CD4-positive, alpha-beta T cell treated with Interleukin-1 beta for 1 hour (primary cell): ENCODE data around the gene SNCB.

Experiments
- DNase-seq, 2 donors: peaks; one replicate each; pipeline ENCODE4 v3.0.0-alpha.2; 2020 to 2022

SNCB gene

GRCh38 chr5:176660860-176661641, 30.7 kb upstream of the SNCB start:
- DNase-seq: peak; percentile 77 to 80

GRCh38 chr5:176660530-176660859, 30.2 kb upstream of the SNCB start:
- no peak for DNase-seq

GRCh38 chr5:176659860-176660461, 29.6 kb upstream of the SNCB start:
- no peak for DNase-seq

- no peak for DNase-seq
Measured at GRCh38 chr5:176659512-176659839, 29.1 kb upstream of the SNCB start.

GRCh38 chr5:176658817-176659511, 28.6 kb upstream of the SNCB start:
- DNase-seq: peak; percentile 20 to 49

GRCh38 chr5:176658007-176658599, 27.8 kb upstream of the SNCB start:
- DNase-seq: peak; percentile 67 to 68

- no peak for DNase-seq
Measured at GRCh38 chr5:176656467-176656990, 26.2 kb upstream of the SNCB start.

GRCh38 chr5:176654856-176655255, 24.5 kb upstream of the SNCB start:
- DNase-seq: peak in 1 of 2 donors; percentile 4

- peak; percentile 37 to 48 for DNase-seq
Measured at GRCh38 chr5:176653401-176654385, 23.4 kb upstream of the SNCB start.

- no peak for DNase-seq
Measured at GRCh38 chr5:176652136-176652535, 21.8 kb upstream of the SNCB start.

GRCh38 chr5:176651472-176651980, 21.2 kb upstream of the SNCB start:
- DNase-seq: no peak

- DNase-seq: no peak
Measured at GRCh38 chr5:176650354-176650884, 20.1 kb upstream of the SNCB start.

- DNase-seq: peak; percentile 29 to 42
Measured at GRCh38 chr5:176648474-176649194, 18.3 kb upstream of the SNCB start.

GRCh38 chr5:176647843-176648473, 17.6 kb upstream of the SNCB start:
- DNase-seq: peak in 1 of 2 donors; percentile 1

- peak; percentile 99 for DNase-seq
Measured at GRCh38 chr5:176647030-176647842, 16.9 kb upstream of the SNCB start, which contains the start of gene TSPAN17. TSS of gene TSPAN17 (plus strand) at chr5:176647484. CDS start at chr5:176647616, 132 bp downstream.

GRCh38 chr5:176646707-176647029, 16.3 kb upstream of the SNCB start:
- DNase-seq: no peak

GRCh38 chr5:176646049-176646706, 15.8 kb upstream of the SNCB start:
- no peak for DNase-seq

- DNase-seq: no peak
Measured at GRCh38 chr5:176644878-176645670, 14.7 kb upstream of the SNCB start.
